ENCODE data around the gene IFT74.

DNA sequence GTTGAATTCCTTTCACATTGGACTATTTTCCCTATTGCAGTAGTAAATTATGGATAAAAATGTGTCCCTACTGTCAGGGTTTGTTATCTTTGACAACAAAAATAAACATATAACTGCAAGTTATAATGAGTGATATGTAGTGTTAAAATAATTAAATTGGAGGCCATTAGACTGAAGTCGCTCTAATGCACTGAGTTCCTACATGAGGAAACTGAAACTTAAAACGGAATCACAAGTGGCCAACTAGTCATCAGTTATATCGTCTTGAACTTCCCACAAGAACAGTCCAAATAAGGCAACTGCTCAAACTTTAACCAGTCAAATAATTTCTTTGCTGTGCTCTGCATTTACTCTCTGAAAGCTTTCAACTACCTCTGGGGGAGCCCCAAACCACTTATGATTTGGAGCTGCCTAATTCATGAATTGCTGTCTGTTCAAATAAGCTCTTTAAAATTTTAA lies 2.1 kb upstream of the IFT74 start:
- peak; percentile 27 for TF ChIP-seq POLR2A (IDR thresholded peaks at IDR 0.05; ENCODE audit: low read length)
- TF ChIP-seq GATA1 (IDR thresholded peaks at IDR 0.05; ENCODE audit: low read depth, low read length), result no peak
